ENCODE results near the gene DRD2. TPM values are rescaled to one million over a fixed set of nuclear protein-coding genes. Genes with fewer than 3 reads are reported as not detected.

DRD2 gene
- total and polyA plus RNA-seq, 4 donors = not detected

- 87% methylated on average over 4 of the region's 4 CpGs for WGBS
- H3K27ac ChIP-seq (ENCODE audit: low read depth in 1 of 2, low read length in 2 of 2) = no peak overlapping the region
- DNase-seq (ENCODE audit: low spot score) = no peak
- H3K9me3 ChIP-seq (ENCODE audit: control insufficient read depth in 4 of 4, low read length in 3 of 4) = no peaks in the 10 kb centered on the region
- TF ChIP-seq REST (IDR thresholded peaks at IDR 0.05) (no peak), YY1 (IDR thresholded peaks at IDR 0.05) (no peak), NR2F2 (IDR thresholded peaks at IDR 0.05) (no peak), EGR1 (IDR thresholded peaks at IDR 0.05; ENCODE audit: low read depth in 2 of 2) (no peak), MAX (IDR thresholded peaks at IDR 0.05) (no peak), HNF4G (IDR thresholded peaks at IDR 0.05) (no peak)
- no peaks in the 10 kb centered on the region for H3K4me1 ChIP-seq (ENCODE audit: control insufficient read depth in 4 of 4, insufficient read depth in 4 of 4, low read length in 3 of 4)
- no peaks in the 10 kb centered on the region for H3K36me3 ChIP-seq (ENCODE audit: control insufficient read depth in 4 of 4, insufficient read depth in 3 of 4, low read depth in 1 of 4, low read length in 3 of 4)
- H3K9ac ChIP-seq (ENCODE audit: low read depth in 1 of 2, low read length in 2 of 2) = no peak overlapping the region
- no peak overlapping the region for H3K4me3 ChIP-seq (ENCODE audit: low read depth in 1 of 3, low read length in 3 of 3)
- H3K27me3 ChIP-seq (ENCODE audit: control insufficient read depth in 4 of 4, insufficient read depth in 4 of 4, low read length in 3 of 4) = peaks cover 0 to 2% (median 0%) of the 10 kb centered on the region in 4 donors
Observed at GRCh38 chr11:113497066-113497910, 22.1 kb upstream of the DRD2 start.

GRCh38 chr11:113496026-113496651, 20.9 kb upstream of the DRD2 start:
- Histone ChIP-seq H3K9ac (ENCODE audit: low read depth in 1 of 2, low read length in 2 of 2) (no peak overlapping the region), H3K4me3 (ENCODE audit: low read depth in 1 of 3, low read length in 3 of 3) (no peak overlapping the region), H3K9me3 (ENCODE audit: control insufficient read depth in 4 of 4, low read length in 3 of 4) (no peaks in the 10 kb centered on the region), H3K27ac (ENCODE audit: low read depth in 1 of 2, low read length in 2 of 2) (no peak overlapping the region), H3K27me3 (ENCODE audit: control insufficient read depth in 4 of 4, insufficient read depth in 4 of 4, low read length in 3 of 4) (peaks cover 0 to 2% (median 0%) of the 10 kb centered on the region in 4 donors), H3K4me1 (ENCODE audit: control insufficient read depth in 4 of 4, insufficient read depth in 4 of 4, low read length in 3 of 4) (no peaks in the 10 kb centered on the region), H3K36me3 (ENCODE audit: control insufficient read depth in 4 of 4, insufficient read depth in 3 of 4, low read depth in 1 of 4, low read length in 3 of 4) (no peaks in the 10 kb centered on the region)
- 65% methylated on average over 3 of the region's 3 CpGs for WGBS
- no peak for DNase-seq (ENCODE audit: low spot score)
- TF ChIP-seq GABPA (IDR thresholded peaks at IDR 0.05 in 1 of 2, conservative IDR thresholded peaks at IDR 0.05 in 1 of 2) (no peak), RAD21 (IDR thresholded peaks at IDR 0.05) (no peak), ATF3 (IDR thresholded peaks at IDR 0.05) (no peak), EGR1 (IDR thresholded peaks at IDR 0.05; ENCODE audit: low read depth in 2 of 2) (no peak), SP1 (IDR thresholded peaks at IDR 0.05) (no peak), FOXA2 (IDR thresholded peaks at IDR 0.05) (no peak), FOXA1 (IDR thresholded peaks at IDR 0.05) (no peak), HNF4G (IDR thresholded peaks at IDR 0.05) (no peak), JUND (IDR thresholded peaks at IDR 0.05) (no peak), NR2F2 (IDR thresholded peaks at IDR 0.05) (no peak), YY1 (IDR thresholded peaks at IDR 0.05) (no peak)

- Histone ChIP-seq H3K27ac (ENCODE audit: low read depth in 1 of 2, low read length in 2 of 2) (no peak overlapping the region), H3K9ac (ENCODE audit: low read depth in 1 of 2, low read length in 2 of 2) (no peak overlapping the region), H3K9me3 (ENCODE audit: control insufficient read depth in 4 of 4, low read length in 3 of 4) (no peaks in the 10 kb centered on the region), H3K4me1 (ENCODE audit: control insufficient read depth in 4 of 4, insufficient read depth in 4 of 4, low read length in 3 of 4) (no peaks in the 10 kb centered on the region), H3K4me3 (ENCODE audit: low read depth in 1 of 3, low read length in 3 of 3) (no peak overlapping the region), H3K36me3 (ENCODE audit: control insufficient read depth in 4 of 4, insufficient read depth in 3 of 4, low read depth in 1 of 4, low read length in 3 of 4) (no peaks in the 10 kb centered on the region), H3K27me3 (ENCODE audit: control insufficient read depth in 4 of 4, insufficient read depth in 4 of 4, low read length in 3 of 4) (peaks cover 0 to 2% (median 0%) of the 10 kb centered on the region in 4 donors)
- no peak for DNase-seq (ENCODE audit: low spot score)
- 64% methylated on average over 6 of the region's 6 CpGs for WGBS
- no peak for TF ChIP-seq JUND (IDR thresholded peaks at IDR 0.05)
- TF ChIP-seq REST (IDR thresholded peaks at IDR 0.05) = no peak
- TF ChIP-seq MAX (IDR thresholded peaks at IDR 0.05) = no peak
- TF ChIP-seq GABPA (IDR thresholded peaks at IDR 0.05 in 1 of 2, conservative IDR thresholded peaks at IDR 0.05 in 1 of 2) = no peak
- no peak for TF ChIP-seq HNF4A (conservative IDR thresholded peaks at IDR 0.05)
- TF ChIP-seq NR2F2 (IDR thresholded peaks at IDR 0.05) = no peak
- no peak for TF ChIP-seq HNF4G (IDR thresholded peaks at IDR 0.05)
- TF ChIP-seq FOXA1 (IDR thresholded peaks at IDR 0.05) = no peak
- TF ChIP-seq ZBTB33 (IDR thresholded peaks at IDR 0.05) = no peak
- TF ChIP-seq FOXA2 (IDR thresholded peaks at IDR 0.05) = no peak
- TF ChIP-seq SP1 (IDR thresholded peaks at IDR 0.05) = no peak
Observed at GRCh38 chr11:113494021-113494420, 18.8 kb upstream of the DRD2 start.
